ENCODE data around the gene TERF2IP.

TERF2IP gene

DNA sequence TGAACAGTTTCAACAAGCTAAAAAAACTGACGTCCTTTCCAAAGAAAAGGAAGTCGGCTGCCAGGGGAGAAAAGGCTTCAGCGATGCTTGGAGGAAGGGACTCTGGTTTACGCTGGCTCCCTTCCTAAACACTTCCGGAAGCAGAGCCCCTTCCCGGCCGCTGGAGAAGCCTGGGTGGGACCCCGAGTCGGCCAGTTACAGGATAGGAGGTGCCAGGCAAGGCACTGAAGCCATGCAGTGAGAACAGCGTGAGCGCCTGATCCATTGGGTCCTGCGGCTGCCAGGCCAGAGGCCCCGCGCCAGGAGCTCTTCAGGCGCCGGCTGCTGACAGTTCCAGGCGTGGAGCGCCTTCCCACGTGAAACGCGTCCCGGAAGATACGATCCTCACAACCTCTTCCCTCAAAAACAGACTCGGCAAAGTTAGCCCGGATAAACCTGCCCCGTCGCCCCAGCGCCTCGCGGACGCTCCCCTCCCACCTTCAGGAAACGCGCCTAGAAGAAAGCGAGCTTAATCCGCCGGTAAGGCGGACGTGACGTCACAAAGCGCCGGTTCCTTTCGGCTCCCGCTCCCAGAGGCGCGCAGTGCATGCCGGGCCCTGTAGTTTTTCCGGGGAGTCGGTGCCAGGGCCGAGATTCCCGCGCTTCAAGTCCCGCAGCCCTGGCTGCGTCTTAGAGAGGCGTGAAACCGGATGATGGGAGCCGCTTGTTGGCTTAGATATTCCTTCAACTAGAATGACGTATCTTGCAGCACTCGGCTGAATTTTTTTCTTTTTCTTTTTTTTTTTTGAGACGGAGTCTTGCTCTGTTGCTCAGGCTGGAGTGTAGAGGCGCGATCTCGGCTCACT is 24.6 kb upstream of the TERF2IP start, which contains the start of gene ADAT1 (continued):
- TF ChIP-seq ZNF510 (tag by site-specific recombination; IDR thresholded peaks at IDR 0.05; ENCODE audit: insufficient replicate concordance) (no peak), FEZF1 (tag by site-specific recombination; IDR thresholded peaks at IDR 0.05) (no peak), ZNF561 (tag by site-specific recombination; IDR thresholded peaks at IDR 0.05; ENCODE audit: borderline replicate concordance) (peak; percentile 98), ZNF501 (tag by site-specific recombination; IDR thresholded peaks at IDR 0.05) (peak; percentile 82), ZSCAN23 (tag by site-specific recombination; IDR thresholded peaks at IDR 0.05) (no peak), ZNF768 (tag by site-specific recombination; IDR thresholded peaks at IDR 0.05) (no peak), OVOL3 (tag by site-specific recombination; IDR thresholded peaks at IDR 0.05) (peak; percentile 46; the same call in 1 of the 2 replicates), ZNF121 (tag by site-specific recombination; IDR thresholded peaks at IDR 0.05) (peak; percentile 88), ZNF138 (tag by site-specific recombination; IDR thresholded peaks at IDR 0.05; ENCODE audit: borderline replicate concordance) (no peak), ZNF626 (tag by site-specific recombination; IDR thresholded peaks at IDR 0.05) (no peak), ZBTB1 (tag by site-specific recombination; IDR thresholded peaks at IDR 0.05) (no peak), ZNF112 (tag by site-specific recombination; IDR thresholded peaks at IDR 0.05) (no peak), ZNF394 (tag by site-specific recombination; IDR thresholded peaks at IDR 0.05; ENCODE audit: borderline replicate concordance) (peak; percentile 46), YY1 (tag by site-specific recombination; IDR thresholded peaks at IDR 0.05) (no peak), KLF8 (tag by site-specific recombination; IDR thresholded peaks at IDR 0.05) (peak; percentile 44; the same call in 1 of the 2 replicates), ZNF544 (tag by site-specific recombination; IDR thresholded peaks at IDR 0.05) (no peak), KLF16 (tag by site-specific recombination; IDR thresholded peaks at IDR 0.05) (peak; percentile 69), ZNF555 (tag by site-specific recombination; conservative IDR thresholded peaks at IDR 0.05) (peak; percentile 74), IKZF3 (tag by site-specific recombination; IDR thresholded peaks at IDR 0.05) (no peak), ZNF202 (tag by site-specific recombination; IDR thresholded peaks at IDR 0.05; ENCODE audit: borderline replicate concordance) (no peak), SALL2 (tag by site-specific recombination; IDR thresholded peaks at IDR 0.05; ENCODE audit: borderline replicate concordance) (no peak)
- TF ChIP-seq, protein P1, sequence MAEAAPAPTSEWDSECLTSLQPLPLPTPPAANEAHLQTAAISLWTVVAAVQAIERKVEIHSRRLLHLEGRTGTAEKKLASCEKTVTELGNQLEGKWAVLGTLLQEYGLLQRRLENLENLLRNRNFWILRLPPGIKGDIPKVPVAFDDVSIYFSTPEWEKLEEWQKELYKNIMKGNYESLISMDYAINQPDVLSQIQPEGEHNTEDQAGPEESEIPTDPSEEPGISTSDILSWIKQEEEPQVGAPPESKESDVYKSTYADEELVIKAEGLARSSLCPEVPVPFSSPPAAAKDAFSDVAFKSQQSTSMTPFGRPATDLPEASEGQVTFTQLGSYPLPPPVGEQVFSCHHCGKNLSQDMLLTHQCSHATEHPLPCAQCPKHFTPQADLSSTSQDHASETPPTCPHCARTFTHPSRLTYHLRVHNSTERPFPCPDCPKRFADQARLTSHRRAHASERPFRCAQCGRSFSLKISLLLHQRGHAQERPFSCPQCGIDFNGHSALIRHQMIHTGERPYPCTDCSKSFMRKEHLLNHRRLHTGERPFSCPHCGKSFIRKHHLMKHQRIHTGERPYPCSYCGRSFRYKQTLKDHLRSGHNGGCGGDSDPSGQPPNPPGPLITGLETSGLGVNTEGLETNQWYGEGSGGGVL (tag by site-specific recombination; IDR thresholded peaks at IDR 0.05), result no peak
- TF ChIP-seq, protein P2, sequence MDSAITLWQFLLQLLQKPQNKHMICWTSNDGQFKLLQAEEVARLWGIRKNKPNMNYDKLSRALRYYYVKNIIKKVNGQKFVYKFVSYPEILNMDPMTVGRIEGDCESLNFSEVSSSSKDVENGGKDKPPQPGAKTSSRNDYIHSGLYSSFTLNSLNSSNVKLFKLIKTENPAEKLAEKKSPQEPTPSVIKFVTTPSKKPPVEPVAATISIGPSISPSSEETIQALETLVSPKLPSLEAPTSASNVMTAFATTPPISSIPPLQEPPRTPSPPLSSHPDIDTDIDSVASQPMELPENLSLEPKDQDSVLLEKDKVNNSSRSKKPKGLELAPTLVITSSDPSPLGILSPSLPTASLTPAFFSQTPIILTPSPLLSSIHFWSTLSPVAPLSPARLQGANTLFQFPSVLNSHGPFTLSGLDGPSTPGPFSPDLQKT (IDR thresholded peaks at IDR 0.05; ENCODE audit: borderline replicate concordance, low read depth, low read length), result no peak
- TF ChIP-seq, protein P3, sequence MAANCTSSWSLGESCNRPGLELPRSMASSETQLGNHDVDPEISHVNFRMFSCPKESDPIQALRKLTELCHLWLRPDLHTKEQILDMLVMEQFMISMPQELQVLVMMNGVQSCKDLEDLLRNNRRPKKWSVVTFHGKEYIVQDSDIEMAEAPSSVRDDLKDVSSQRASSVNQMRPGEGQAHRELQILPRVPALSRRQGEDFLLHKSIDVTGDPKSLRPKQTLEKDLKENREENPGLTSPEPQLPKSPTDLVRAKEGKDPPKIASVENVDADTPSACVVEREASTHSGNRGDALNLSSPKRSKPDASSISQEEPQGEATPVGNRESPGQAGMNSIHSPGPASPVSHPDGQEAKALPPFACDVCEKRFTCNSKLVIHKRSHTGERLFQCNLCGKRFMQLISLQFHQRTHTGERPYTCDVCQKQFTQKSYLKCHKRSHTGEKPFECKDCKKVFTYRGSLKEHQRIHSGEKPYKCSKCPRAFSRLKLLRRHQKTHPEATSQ (tag by site-specific recombination; IDR thresholded peaks at IDR 0.05), result no peak
- TF ChIP-seq, protein P4, sequence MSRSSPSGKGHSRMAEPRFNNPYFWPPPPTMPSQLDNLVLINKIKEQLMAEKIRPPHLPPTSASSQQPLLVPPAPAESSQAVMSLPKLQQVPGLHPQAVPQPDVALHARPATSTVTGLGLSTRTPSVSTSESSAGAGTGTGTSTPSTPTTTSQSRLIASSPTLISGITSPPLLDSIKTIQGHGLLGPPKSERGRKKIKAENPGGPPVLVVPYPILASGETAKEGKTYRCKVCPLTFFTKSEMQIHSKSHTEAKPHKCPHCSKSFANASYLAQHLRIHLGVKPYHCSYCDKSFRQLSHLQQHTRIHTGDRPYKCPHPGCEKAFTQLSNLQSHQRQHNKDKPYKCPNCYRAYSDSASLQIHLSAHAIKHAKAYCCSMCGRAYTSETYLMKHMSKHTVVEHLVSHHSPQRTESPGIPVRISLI (tag by site-specific recombination; IDR thresholded peaks at IDR 0.05), result peak; percentile 39; the same call in 1 of the 2 replicates
- TF ChIP-seq, protein P5, sequence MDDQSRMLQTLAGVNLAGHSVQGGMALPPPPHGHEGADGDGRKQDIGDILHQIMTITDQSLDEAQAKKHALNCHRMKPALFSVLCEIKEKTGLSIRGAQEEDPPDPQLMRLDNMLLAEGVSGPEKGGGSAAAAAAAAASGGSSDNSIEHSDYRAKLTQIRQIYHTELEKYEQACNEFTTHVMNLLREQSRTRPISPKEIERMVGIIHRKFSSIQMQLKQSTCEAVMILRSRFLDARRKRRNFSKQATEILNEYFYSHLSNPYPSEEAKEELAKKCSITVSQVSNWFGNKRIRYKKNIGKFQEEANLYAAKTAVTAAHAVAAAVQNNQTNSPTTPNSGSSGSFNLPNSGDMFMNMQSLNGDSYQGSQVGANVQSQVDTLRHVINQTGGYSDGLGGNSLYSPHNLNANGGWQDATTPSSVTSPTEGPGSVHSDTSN (CRISPR knock-in tag; IDR thresholded peaks at IDR 0.05), result 0 out of 2 replicates have a peak, but pooled peaks have one; percentile 31
- TF ChIP-seq, protein P6, sequence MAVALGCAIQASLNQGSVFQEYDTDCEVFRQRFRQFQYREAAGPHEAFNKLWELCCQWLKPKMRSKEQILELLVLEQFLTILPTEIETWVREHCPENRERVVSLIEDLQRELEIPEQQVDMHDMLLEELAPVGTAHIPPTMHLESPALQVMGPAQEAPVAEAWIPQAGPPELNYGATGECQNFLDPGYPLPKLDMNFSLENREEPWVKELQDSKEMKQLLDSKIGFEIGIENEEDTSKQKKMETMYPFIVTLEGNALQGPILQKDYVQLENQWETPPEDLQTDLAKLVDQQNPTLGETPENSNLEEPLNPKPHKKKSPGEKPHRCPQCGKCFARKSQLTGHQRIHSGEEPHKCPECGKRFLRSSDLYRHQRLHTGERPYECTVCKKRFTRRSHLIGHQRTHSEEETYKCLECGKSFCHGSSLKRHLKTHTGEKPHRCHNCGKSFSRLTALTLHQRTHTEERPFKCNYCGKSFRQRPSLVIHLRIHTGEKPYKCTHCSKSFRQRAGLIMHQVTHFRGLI (tag by site-specific recombination; IDR thresholded peaks at IDR 0.05), result 0 out of 2 replicates have a peak, but pooled peaks have one; percentile 35
- TF ChIP-seq, protein P7, sequence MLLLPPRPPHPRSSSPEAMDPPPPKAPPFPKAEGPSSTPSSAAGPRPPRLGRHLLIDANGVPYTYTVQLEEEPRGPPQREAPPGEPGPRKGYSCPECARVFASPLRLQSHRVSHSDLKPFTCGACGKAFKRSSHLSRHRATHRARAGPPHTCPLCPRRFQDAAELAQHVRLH (tag by site-specific recombination; IDR thresholded peaks at IDR 0.05), result peak; percentile 78
- TF ChIP-seq, protein P8, sequence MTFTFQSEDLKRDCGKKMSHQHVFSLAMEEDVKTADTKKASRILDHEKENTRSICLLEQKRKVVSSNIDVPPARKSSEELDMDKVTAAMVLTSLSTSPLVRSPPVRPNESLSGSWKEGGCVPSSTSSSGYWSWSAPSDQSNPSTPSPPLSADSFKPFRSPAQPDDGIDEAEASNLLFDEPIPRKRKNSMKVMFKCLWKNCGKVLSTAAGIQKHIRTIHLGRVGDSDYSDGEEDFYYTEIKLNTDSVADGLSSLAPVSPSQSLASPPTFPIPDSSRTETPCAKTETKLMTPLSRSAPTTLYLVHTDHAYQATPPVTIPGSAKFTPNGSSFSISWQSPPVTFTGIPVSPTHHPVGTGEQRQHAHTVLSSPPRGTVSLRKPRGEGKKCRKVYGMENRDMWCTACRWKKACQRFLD (tag by site-specific recombination; IDR thresholded peaks at IDR 0.05), result 0 out of 2 replicates have a peak, but pooled peaks have one; percentile 51

Data from HEK293 (cell line).